ENCODE results near the gene ARID1B. TPM values are rescaled to one million over a fixed set of nuclear protein-coding genes. Genes with fewer than 3 reads are reported as not detected.

Gene ARID1B
- total and polyA plus RNA-seq, 2 of the 13 experiments (the other 11 are each of a cell fraction or from before 2014, with no cell fraction given) = 20.1 to 32.6 TPM

DNA sequence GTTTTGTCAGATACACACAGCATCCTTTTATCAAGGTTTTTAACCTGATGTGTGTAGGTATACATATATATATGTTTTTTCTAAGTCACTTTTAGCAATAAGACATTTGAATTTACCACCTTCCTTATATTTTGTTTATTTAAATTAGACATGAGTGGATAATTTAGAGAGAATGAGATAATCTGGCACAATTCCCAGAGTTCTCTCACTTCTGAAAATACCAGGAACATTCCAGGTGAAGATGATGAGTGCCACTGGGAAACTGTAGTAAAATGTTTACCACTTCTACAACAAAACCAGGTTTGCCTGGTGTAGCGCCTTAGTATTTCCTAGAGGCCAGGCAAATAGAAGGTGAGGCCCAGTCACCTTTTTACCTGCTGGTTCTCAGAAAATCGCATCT, 356.7 kb downstream of the ARID1B start:
- POLR2A ChIA-PET = no interaction called here
- Histone ChIP-seq H2AFZ (ENCODE audit: low read length) (no peak overlapping the region), H3K27ac (ENCODE audit: extremely low read length, insufficient read depth, low read length) (no peak overlapping the region), H4K20me1 (ENCODE audit: insufficient read depth, low read length) (no peaks in the 10 kb centered on the region), H3K27me3 (ENCODE audit: control insufficient read depth in 1 of 2, insufficient read depth in 2 of 2, low read length in 2 of 2) (no peaks in the 10 kb centered on the region), H3K79me2 (ENCODE audit: insufficient read depth, low read length) (no peaks in the 10 kb centered on the region), H3K9me3 (ENCODE audit: low read length) (no peaks in the 10 kb centered on the region), H3K9ac (ENCODE audit: insufficient read depth, low read depth, low read length) (no peak overlapping the region), H3K4me3 (replicated peaks in 1 of 3; ENCODE audit: insufficient read depth in 1 of 3, low read depth in 2 of 3, low read length in 3 of 3) (no peak overlapping the region), H3K36me3 (replicated peaks in 1 of 2; ENCODE audit: control insufficient read depth in 1 of 2, insufficient read depth in 2 of 2, low read length in 2 of 2) (peaks cover 20 to 59% of the 10 kb centered on the region in 2 experiments), H3K4me1 (ENCODE audit: insufficient read depth, low read length) (peaks cover 8% of the 10 kb centered on the region), H3K4me2 (ENCODE audit: low read depth, low read length) (no peak overlapping the region)
- in situ Hi-C loops (cut with HindIII; ENCODE audit: extremely low pct_ligation_motif_present, low pct_unique_long_range_greater_than_20kb) = no loop called here
- ATAC-seq (no peak), DNase-seq (ENCODE audit: low spot score) (no peak), FAIRE-seq (no peak)
- intact Hi-C loops (cut with micrococcal nuclease; ENCODE audit: unreplicated experiment) = no loop called here
- 95% methylated on average over 2 of the region's 2 CpGs for WGBS (ENCODE audit: low lambda C conversion rate)
- CTCF ChIA-PET (ENCODE audit: low intra/inter-chr PET ratio, low total read pairs) = no interaction called here
- no peak for TF ChIP-seq ZNF382 (CRISPR knock-in tag; IDR thresholded peaks at IDR 0.05; ENCODE audit: borderline replicate concordance)
- TF ChIP-seq NRL (CRISPR knock-in tag; IDR thresholded peaks at IDR 0.05; ENCODE audit: borderline replicate concordance) = no peak
- no peak for TF ChIP-seq TARDBP (CRISPR knock-in tag; IDR thresholded peaks at IDR 0.05)
- no peak for TF ChIP-seq ZNF468 (CRISPR knock-in tag; IDR thresholded peaks at IDR 0.05)
- TF ChIP-seq ASH2L (IDR thresholded peaks at IDR 0.05; ENCODE audit: insufficient read length, low read depth, low read length) = no peak
- BruUV-seq (replicated peaks) = no TSS peak

DNA sequence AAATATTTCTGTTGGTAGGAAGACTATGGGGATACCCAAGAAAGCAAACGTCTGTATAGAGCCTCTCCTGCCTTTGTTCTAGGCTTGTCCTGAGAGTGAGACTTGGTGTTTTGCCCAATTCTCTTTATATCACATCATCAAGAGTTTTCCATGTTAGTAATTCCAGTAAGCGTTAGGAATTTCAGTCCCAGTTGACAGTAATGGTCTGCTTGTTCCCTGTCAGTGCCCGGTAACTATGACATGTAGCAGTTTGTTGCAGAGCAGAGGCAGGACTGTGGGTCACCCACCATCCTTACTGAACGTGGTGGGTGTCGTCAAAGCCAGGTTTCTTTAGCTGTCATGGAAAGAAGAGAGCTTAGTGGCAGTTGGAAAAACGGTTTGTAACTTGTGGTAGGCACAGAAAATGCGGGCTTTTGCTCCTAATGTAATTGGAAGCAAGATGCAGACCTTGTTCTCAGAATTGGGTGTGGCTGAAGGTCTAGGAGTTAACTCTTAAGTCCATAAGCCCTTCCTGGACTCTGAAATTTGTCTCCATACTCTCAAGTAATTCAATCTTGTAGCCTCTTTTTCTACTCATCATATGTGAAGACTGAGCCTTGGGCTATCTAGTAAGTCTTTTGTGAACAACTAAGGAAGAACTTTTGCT, 357.3 kb downstream of the ARID1B start:
- Histone ChIP-seq H3K79me2 (ENCODE audit: insufficient read depth, low read length) (no peaks in the 10 kb centered on the region), H3K36me3 (replicated peaks in 1 of 2; ENCODE audit: control insufficient read depth in 1 of 2, insufficient read depth in 2 of 2, low read length in 2 of 2) (peaks cover 22 to 64% of the 10 kb centered on the region in 2 experiments), H3K4me2 (ENCODE audit: low read depth, low read length) (no peak overlapping the region), H3K27me3 (ENCODE audit: control insufficient read depth in 1 of 2, insufficient read depth in 2 of 2, low read length in 2 of 2) (no peaks in the 10 kb centered on the region), H3K9me3 (ENCODE audit: low read length) (no peaks in the 10 kb centered on the region), H3K27ac (ENCODE audit: extremely low read length, insufficient read depth, low read length) (no peak overlapping the region), H4K20me1 (ENCODE audit: insufficient read depth, low read length) (no peaks in the 10 kb centered on the region), H3K4me3 (replicated peaks in 1 of 3; ENCODE audit: insufficient read depth in 1 of 3, low read depth in 2 of 3, low read length in 3 of 3) (no peak overlapping the region), H3K4me1 (ENCODE audit: insufficient read depth, low read length) (peaks cover 1% of the 10 kb centered on the region), H3K9ac (ENCODE audit: insufficient read depth, low read depth, low read length) (no peak overlapping the region), H2AFZ (ENCODE audit: low read length) (no peak overlapping the region)
- ChIA-PET CTCF (ENCODE audit: low intra/inter-chr PET ratio, low total read pairs) (no interaction called here), POLR2A (no interaction called here)
- no TSS peak for BruUV-seq (replicated peaks)
- intact Hi-C loops (cut with micrococcal nuclease; ENCODE audit: unreplicated experiment) (no loop called here), in situ Hi-C loops (cut with HindIII; ENCODE audit: extremely low pct_ligation_motif_present, low pct_unique_long_range_greater_than_20kb) (no loop called here)
- no peak for DNase-seq (ENCODE audit: low spot score)
- peak; percentile 8 for FAIRE-seq
- ATAC-seq = no peak
- WGBS (ENCODE audit: low lambda C conversion rate) = 88% methylated on average over 7 of the region's 7 CpGs
- no peak for TF ChIP-seq ZNF235 (CRISPR knock-in tag; IDR thresholded peaks at IDR 0.05; ENCODE audit: borderline replicate concordance)
- no peak for TF ChIP-seq SNRNP70 (IDR thresholded peaks at IDR 0.05; ENCODE audit: low read depth, low read length)
- no peak for TF ChIP-seq ASH2L (IDR thresholded peaks at IDR 0.05; ENCODE audit: insufficient read length, low read depth, low read length)
- TF ChIP-seq, protein P1, sequence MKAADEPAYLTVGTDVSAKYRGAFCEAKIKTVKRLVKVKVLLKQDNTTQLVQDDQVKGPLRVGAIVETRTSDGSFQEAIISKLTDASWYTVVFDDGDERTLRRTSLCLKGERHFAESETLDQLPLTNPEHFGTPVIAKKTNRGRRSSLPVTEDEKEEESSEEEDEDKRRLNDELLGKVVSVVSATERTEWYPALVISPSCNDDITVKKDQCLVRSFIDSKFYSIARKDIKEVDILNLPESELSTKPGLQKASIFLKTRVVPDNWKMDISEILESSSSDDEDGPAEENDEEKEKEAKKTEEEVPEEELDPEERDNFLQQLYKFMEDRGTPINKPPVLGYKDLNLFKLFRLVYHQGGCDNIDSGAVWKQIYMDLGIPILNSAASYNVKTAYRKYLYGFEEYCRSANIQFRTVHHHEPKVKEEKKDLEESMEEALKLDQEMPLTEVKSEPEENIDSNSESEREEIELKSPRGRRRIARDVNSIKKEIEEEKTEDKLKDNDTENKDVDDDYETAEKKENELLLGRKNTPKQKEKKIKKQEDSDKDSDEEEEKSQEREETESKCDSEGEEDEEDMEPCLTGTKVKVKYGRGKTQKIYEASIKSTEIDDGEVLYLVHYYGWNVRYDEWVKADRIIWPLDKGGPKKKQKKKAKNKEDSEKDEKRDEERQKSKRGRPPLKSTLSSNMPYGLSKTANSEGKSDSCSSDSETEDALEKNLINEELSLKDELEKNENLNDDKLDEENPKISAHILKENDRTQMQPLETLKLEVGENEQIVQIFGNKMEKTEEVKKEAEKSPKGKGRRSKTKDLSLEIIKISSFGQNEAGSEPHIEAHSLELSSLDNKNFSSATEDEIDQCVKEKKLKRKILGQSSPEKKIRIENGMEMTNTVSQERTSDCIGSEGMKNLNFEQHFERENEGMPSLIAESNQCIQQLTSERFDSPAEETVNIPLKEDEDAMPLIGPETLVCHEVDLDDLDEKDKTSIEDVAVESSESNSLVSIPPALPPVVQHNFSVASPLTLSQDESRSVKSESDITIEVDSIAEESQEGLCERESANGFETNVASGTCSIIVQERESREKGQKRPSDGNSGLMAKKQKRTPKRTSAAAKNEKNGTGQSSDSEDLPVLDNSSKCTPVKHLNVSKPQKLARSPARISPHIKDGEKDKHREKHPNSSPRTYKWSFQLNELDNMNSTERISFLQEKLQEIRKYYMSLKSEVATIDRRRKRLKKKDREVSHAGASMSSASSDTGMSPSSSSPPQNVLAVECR (CRISPR knock-in tag; IDR thresholded peaks at IDR 0.05; ENCODE audit: borderline replicate concordance) = no peak
- TF ChIP-seq, protein P2, sequence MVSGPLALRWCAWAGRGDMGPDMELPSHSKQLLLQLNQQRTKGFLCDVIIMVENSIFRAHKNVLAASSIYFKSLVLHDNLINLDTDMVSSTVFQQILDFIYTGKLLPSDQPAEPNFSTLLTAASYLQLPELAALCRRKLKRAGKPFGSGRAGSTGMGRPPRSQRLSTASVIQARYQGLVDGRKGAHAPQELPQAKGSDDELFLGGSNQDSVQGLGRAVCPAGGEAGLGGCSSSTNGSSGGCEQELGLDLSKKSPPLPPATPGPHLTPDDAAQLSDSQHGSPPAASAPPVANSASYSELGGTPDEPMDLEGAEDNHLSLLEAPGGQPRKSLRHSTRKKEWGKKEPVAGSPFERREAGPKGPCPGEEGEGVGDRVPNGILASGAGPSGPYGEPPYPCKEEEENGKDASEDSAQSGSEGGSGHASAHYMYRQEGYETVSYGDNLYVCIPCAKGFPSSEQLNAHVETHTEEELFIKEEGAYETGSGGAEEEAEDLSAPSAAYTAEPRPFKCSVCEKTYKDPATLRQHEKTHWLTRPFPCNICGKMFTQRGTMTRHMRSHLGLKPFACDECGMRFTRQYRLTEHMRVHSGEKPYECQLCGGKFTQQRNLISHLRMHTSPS (CRISPR knock-in tag; IDR thresholded peaks at IDR 0.05; ENCODE audit: low read depth) = no peak
- TF ChIP-seq ZSCAN20 (CRISPR knock-in tag; IDR thresholded peaks at IDR 0.05; ENCODE audit: borderline replicate concordance) = no peak
- TF ChIP-seq MTA1 (CRISPR knock-in tag; IDR thresholded peaks at IDR 0.05; ENCODE audit: borderline replicate concordance) = no peak
- no peak for TF ChIP-seq KLF6 (CRISPR knock-in tag; IDR thresholded peaks at IDR 0.05)
